ENCODE data around the gene CRACR2B. TPM values are rescaled to one million over a fixed set of nuclear protein-coding genes. Genes with fewer than 3 reads are reported as not detected.

Gene CRACR2B
- total and polyA plus RNA-seq, 2 of the 13 experiments (the other 11 are each of a cell fraction or from before 2014, with no cell fraction given): 14.9 to 21.0 TPM

GRCh38 chr11:832529-833113 lies 4.9 kb downstream of the CRACR2B start, which contains the start of gene CD151 (continued):
- TF ChIP-seq, protein P1, sequence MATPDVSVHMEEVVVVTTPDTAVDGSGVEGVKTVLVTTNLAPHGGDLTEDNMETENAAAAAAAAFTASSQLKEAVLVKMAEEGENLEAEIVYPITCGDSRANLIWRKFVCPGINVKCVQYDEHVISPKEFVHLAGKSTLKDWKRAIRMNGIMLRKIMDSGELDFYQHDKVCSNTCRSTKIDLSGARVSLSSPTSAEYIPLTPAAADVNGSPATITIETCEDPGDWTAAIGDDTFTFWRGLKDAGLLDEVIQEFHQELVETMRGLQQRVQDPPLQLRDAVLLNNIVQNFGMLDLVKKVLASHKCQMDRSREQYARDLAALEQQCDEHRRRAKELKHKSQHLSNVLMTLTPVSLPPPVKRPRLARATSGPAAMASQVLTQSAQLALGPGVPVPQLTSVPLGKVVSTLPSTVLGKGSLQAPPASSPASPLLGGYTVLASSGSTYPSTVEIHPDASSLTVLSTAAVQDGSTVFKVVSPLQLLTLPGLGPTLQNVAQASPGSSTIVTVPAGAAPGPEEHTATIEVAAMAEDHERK (CRISPR knock-in tag; IDR thresholded peaks at IDR 0.05; ENCODE audit: low read depth): no peak
- TF ChIP-seq AGO2 (optimal IDR thresholded peaks at IDR 0.05; ENCODE audit: low read depth, low read length) (peak; percentile 6), WIZ (CRISPR knock-in tag; IDR thresholded peaks at IDR 0.05) (no peak), ZNF619 (CRISPR knock-in tag; IDR thresholded peaks at IDR 0.05) (no peak), ATAD3A (CRISPR knock-in tag; IDR thresholded peaks at IDR 0.05) (no peak), SAP130 (CRISPR knock-in tag; IDR thresholded peaks at IDR 0.05; ENCODE audit: low read depth) (peak; percentile 39), FOSL2 (CRISPR knock-in tag; IDR thresholded peaks at IDR 0.05) (no peak), KLF13 (CRISPR knock-in tag; IDR thresholded peaks at IDR 0.05) (no peak), KMT2A (CRISPR knock-in tag; IDR thresholded peaks at IDR 0.05) (no peak), ZNF34 (CRISPR knock-in tag; IDR thresholded peaks at IDR 0.05; ENCODE audit: borderline replicate concordance) (no peak), PAF1 (CRISPR knock-in tag; IDR thresholded peaks at IDR 0.05) (no peak), ATF7 (IDR thresholded peaks at IDR 0.05) (no peak), ATF7 (CRISPR knock-in tag; IDR thresholded peaks at IDR 0.05) (no peak), ZNF850 (CRISPR knock-in tag; conservative IDR thresholded peaks at IDR 0.05) (0 out of 2 replicates have a peak, but pooled peaks have one; percentile 29), NR0B2 (CRISPR knock-in tag; IDR thresholded peaks at IDR 0.05) (0 out of 2 replicates have a peak, but pooled peaks have one; percentile 31), ZNF879 (CRISPR knock-in tag; IDR thresholded peaks at IDR 0.05) (no peak), ZNF367 (CRISPR knock-in tag; IDR thresholded peaks at IDR 0.05; ENCODE audit: borderline replicate concordance) (no peak), FOXK1 (CRISPR knock-in tag; IDR thresholded peaks at IDR 0.05; ENCODE audit: borderline replicate concordance, low read depth) (no peak), LCORL (IDR thresholded peaks at IDR 0.05) (no peak), LCORL (CRISPR knock-in tag; IDR thresholded peaks at IDR 0.05) (no peak), CENPT (CRISPR knock-in tag; IDR thresholded peaks at IDR 0.05; ENCODE audit: low read depth) (no peak), HNF1B (CRISPR knock-in tag; IDR thresholded peaks at IDR 0.05) (peak; percentile 47; the same call in 1 of the 2 replicates), TP53 (CRISPR knock-in tag; conservative IDR thresholded peaks at IDR 0.05) (no peak), SRSF9 (IDR thresholded peaks at IDR 0.05; ENCODE audit: borderline replicate concordance, insufficient read depth, low read depth, low read length, poor library complexity, severe bottlenecking) (no peak), STAG1 (CRISPR knock-in tag; IDR thresholded peaks at IDR 0.05) (no peak)
- TF ChIP-seq, protein P2, sequence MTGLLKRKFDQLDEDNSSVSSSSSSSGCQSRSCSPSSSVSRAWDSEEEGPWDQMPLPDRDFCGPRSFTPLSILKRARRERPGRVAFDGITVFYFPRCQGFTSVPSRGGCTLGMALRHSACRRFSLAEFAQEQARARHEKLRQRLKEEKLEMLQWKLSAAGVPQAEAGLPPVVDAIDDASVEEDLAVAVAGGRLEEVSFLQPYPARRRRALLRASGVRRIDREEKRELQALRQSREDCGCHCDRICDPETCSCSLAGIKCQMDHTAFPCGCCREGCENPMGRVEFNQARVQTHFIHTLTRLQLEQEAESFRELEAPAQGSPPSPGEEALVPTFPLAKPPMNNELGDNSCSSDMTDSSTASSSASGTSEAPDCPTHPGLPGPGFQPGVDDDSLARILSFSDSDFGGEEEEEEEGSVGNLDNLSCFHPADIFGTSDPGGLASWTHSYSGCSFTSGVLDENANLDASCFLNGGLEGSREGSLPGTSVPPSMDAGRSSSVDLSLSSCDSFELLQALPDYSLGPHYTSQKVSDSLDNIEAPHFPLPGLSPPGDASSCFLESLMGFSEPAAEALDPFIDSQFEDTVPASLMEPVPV (CRISPR knock-in tag; IDR thresholded peaks at IDR 0.05): 0 out of 2 replicates have a peak, but pooled peaks have one; percentile 65

All from HepG2 (cell line).